ENCODE measurements around the gene PDRG1. TPM values are rescaled to one million over a fixed set of nuclear protein-coding genes. Genes with fewer than 3 reads are reported as not detected.
A peak's percentile ranks its signal among the peaks of the same experiment; 100 is the strongest.

Gene PDRG1
- total RNA-seq, 1 donor from 2014 or later: 8.0 TPM

- Histone ChIP-seq H3K9me3 (no peaks in the 10 kb centered on the region), H3K4me3 (no peak overlapping the region), H3K36me3 (peaks cover 11% of the 10 kb centered on the region), H3K4me1 (peaks cover 12% of the 10 kb centered on the region), H3K27ac (no peak overlapping the region), H3K27me3 (no peaks in the 10 kb centered on the region)
- DNase-seq: no peak
- intact Hi-C loops (cut with DNase I): no loop called here
- TF ChIP-seq CTCF (IDR thresholded peaks at IDR 0.05): no peak
- ATAC-seq: no peak
Measured at GRCh38 chr20:31953556-31954148, 1.8 kb upstream of the PDRG1 start.

- peaks cover 12% of the 10 kb centered on the region for H3K4me1 ChIP-seq
- no peak for TF ChIP-seq CTCF (IDR thresholded peaks at IDR 0.05)
- H3K27me3 ChIP-seq: no peaks in the 10 kb centered on the region
- peak overlapping the region; percentile 87 for H3K27ac ChIP-seq
- peak overlapping the region; percentile 95 for H3K4me3 ChIP-seq
- DNase-seq: no peak
- no peaks in the 10 kb centered on the region for H3K9me3 ChIP-seq
- peaks cover 36% of the 10 kb centered on the region for H3K36me3 ChIP-seq
- intact Hi-C loops (cut with DNase I): no loop called here
- ATAC-seq: no peak
Measured at GRCh38 chr20:31951203-31951529, 680 bp downstream of the PDRG1 start.

GRCh38 chr20:31949877-31950646 is 1.8 kb downstream of the PDRG1 start:
- no peak overlapping the region for H3K27ac ChIP-seq
- no peak overlapping the region for H3K4me3 ChIP-seq
- intact Hi-C loops (cut with DNase I): no loop called here
- TF ChIP-seq CTCF (IDR thresholded peaks at IDR 0.05): no peak
- no peaks in the 10 kb centered on the region for H3K9me3 ChIP-seq
- peaks cover 47% of the 10 kb centered on the region for H3K36me3 ChIP-seq
- ATAC-seq (no peak), DNase-seq (no peak)
- peaks cover 12% of the 10 kb centered on the region for H3K4me1 ChIP-seq
- no peaks in the 10 kb centered on the region for H3K27me3 ChIP-seq

- Histone ChIP-seq H3K9me3 (no peaks in the 10 kb centered on the region), H3K36me3 (peaks cover 61% of the 10 kb centered on the region), H3K4me3 (no peak overlapping the region), H3K27me3 (no peaks in the 10 kb centered on the region), H3K27ac (no peak overlapping the region), H3K4me1 (peaks cover 12% of the 10 kb centered on the region)
- no peak for ATAC-seq
- DNase-seq: no peak
- TF ChIP-seq CTCF (IDR thresholded peaks at IDR 0.05): no peak
- intact Hi-C loops (cut with DNase I): no loop called here
Measured at GRCh38 chr20:31948008-31948407, 3.8 kb downstream of the PDRG1 start.

- Histone ChIP-seq H3K4me3 (no peak overlapping the region), H3K27me3 (no peaks in the 10 kb centered on the region), H3K4me1 (peaks cover 7% of the 10 kb centered on the region), H3K27ac (no peak overlapping the region), H3K9me3 (no peaks in the 10 kb centered on the region), H3K36me3 (peaks cover 65% of the 10 kb centered on the region)
- ATAC-seq (no peak), DNase-seq (no peak)
- intact Hi-C loops (cut with DNase I): no loop called here
- no peak for TF ChIP-seq CTCF (IDR thresholded peaks at IDR 0.05)
Measured at GRCh38 chr20:31945785-31946184, 6.1 kb downstream of the PDRG1 start.

Measured in upper lobe of right lung (tissue), 1 donor.